ENCODE measurements around the gene RNU6-7. TPM values are rescaled to one million over a fixed set of nuclear protein-coding genes. Genes with fewer than 3 reads are reported as not detected.

The RNU6-7 gene
- total RNA-seq (2014; rRNA removed; shearing (Covaris generic)), result not detected in 2 replicates

DNA sequence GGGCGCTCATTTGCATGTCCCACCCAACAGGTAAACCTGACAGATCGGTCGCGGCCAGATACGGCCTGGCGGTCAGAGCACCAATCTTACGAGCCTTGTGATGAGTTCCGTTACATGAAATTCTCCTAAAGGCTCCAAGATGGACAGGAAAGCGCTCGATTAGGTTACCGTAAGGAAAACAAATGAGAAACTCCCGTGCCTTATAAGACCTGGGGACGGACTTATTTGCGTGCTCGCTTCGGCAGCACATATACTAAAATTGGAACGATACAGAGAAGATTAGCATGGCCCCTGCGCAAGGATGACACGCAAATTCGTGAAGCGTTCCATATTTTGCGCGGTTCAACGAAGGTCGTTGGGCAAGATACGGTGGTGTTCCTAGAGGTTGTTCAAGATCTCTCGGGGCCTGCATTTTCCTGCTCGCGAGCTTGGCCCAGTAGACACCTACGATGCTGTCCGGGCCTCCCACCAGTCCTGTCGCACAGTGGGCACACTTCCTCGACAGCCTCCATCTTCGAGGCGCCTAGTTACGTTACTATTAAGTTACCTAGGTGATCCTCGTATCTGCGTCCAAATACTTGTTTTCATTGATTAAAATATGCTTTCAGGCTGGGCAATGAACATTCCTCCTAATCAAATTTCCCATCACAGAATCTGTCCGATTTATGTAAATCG is at the start of gene RNU6-7:
Gene RNU6-7, plus strand, starts transcription at position 230 of the 675 bp plus-strand sequence.
- peak; percentile 80 for DNase-seq (ENCODE audit: low spot score)

DNA sequence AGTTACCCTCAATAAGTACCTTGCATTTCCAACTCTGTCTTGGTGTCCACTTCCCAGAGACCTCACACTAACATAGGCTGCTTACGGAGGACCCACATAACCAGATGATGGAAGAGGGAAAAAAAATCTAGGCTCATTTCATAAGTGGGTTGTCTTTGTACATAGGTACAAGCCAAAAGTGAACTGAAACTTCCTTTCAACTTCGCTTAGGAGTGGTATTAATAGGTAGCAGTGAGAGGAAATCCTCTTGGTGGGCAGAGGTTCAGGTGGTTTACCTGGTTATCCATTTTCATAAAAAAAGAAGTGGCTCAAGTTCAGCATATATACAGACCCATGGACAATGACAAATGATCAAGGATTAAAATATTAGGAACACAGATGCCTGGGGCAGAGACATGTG is 35.8 kb upstream of the RNU6-7 start:
- in situ Hi-C loops (cut with HindIII; ENCODE audit: low sequenced_read_pairs), result no loop called here
- DNase-seq (ENCODE audit: low spot score), result no peak

More for the DNA sequence above, at the start of gene RNU6-7:
- in situ Hi-C loops (cut with HindIII; ENCODE audit: low sequenced_read_pairs), result no loop called here

DNA sequence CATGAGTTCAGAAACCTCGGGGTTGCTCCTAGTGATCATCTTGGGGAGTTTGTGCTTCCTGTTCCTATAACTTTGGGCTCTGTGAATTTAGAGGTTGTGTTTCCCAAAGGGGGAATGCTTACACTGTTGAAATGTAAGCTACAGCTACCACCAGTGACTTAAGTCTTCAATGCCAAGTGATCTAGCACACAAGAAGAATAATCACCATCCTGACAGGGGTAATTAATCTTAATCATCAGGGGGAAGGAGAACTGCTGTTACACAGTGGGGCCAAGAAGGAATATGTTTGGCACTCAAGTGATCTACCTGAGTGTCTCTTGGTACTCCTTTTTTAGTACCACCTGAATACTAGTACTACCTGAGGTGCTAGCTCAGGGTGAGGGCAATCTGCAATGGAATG is 34.9 kb upstream of the RNU6-7 start:
- no peak for DNase-seq (ENCODE audit: low spot score)
- in situ Hi-C loops (cut with HindIII; ENCODE audit: low sequenced_read_pairs), result no loop called here

DNA sequence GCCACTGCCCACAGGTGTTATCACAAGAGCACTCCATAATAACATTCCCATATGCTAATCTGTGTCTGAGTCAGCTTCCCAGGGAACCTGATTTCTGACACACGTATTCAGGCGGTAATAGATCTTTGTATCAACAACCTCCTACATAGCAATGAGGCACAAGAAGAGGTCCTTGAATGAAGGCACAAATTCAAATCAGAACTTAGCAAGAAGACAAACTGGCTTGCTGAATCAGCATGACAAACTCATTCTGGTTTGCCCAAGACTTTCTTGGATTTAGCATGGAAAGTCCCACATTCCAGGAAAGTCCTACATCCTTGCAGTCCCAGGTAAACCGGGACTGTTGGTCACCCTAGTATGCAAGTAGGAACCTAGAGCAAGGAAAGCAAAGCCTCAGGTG is 33.9 kb upstream of the RNU6-7 start:
- no peak for DNase-seq (ENCODE audit: low spot score)

DNA sequence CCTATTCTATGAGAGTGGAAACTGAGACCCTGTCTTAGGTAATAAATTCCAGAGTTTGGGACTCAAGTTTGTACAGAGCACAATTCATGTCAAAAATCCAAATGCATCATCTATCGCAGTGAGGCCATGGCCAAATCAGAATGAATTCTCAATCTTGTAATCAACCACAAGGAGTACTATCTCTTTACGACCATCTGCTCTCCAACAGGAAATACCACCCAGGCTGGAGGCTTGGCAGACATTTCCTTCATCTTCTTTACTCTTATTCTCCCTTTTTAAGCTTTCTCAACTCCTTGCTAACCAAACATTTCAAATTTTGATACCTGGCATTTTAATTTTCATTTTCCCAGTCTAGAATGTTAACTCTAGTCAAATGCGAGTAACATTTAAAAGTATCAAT is 32.7 kb upstream of the RNU6-7 start:
- in situ Hi-C loops (cut with HindIII; ENCODE audit: low sequenced_read_pairs), result no loop called here
- no peak for DNase-seq (ENCODE audit: low spot score)

More for the DNA sequence above, 33.9 kb upstream of the RNU6-7 start:
- in situ Hi-C loops (cut with HindIII; ENCODE audit: low sequenced_read_pairs), result no loop called here

DNA sequence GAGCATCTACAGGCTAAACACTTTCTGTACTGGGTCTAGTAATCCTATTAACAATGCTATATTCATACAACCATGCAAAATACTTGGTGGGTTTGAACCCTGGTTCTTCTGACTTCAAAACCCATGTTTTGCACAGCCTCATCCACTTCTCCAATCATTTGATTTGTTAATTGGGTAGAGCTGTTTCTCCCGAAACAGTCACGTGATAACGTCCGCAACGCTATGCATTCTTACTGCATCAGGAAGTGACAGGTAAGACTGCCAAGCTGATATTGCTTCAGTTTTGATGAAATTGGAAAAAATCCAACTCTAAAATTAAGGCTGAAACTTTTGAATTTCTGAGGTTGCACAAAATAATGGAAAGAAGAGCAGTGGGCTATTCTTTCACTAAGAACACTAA is 30.4 kb upstream of the RNU6-7 start:
- in situ Hi-C loops (cut with HindIII; ENCODE audit: low sequenced_read_pairs), result no loop called here
- no peak for DNase-seq (ENCODE audit: low spot score)

DNA sequence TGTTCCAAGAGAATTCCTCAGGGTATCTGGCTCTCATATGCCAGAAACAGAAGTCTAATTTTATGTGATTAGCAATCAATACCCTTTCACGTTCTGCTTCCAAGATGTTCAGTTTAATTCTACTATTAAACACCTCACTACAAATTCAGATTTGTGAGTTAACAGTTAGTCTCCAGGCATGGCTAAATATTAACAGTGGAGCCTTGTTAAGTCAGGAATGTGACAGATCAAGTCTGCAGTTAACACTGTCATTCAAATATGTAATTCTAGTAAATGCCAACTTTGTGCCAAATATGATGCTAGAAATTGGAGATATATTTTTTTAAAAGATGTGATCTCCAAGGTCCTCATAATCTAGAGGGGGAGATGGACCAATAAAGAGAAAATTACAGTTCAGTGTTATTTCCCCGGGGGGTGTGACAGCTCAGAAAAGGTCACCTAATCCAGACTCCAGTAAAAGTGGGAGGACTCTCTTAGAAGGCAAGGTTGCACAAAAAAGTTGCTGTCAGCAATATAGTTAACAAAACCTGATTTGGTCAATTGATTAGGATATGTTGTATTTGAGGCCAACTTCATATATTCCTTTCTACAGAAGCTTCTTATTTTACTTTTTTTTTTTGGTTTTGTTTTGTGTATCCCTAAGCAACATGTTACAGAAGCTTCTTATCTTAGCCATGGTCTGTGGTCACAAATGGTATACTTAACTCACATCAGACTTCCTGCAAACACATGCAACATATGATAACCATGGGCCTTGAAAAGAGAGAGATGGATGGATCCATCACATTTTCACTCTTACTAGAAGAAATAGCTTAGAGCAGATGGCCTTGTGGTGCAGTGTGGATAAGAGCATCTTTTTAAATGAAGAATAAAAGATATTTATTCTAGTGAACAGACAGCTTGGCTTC is 18.4 kb upstream of the RNU6-7 start:
- no peak for DNase-seq (ENCODE audit: low spot score)
- in situ Hi-C loops (cut with HindIII; ENCODE audit: low sequenced_read_pairs), result no loop called here

DNA sequence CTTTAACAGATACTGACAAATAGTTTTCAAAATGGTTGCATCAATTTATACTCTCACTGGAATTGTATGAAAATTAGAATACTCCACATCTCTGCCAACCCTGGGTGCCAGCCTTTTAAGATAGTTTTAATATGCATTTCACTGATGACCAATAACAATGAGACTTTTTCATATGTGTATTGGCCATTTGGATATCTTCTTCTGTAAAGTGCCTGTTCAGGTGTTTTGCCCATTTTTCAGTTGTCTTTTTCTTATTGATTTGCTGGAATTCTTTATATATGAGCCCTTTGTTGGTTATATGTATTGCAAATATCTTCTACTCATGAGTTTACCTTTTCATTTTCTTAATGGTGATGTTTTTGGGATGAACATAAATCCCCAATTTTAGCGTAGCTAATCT is 16.7 kb upstream of the RNU6-7 start:
- DNase-seq (ENCODE audit: low spot score), result no peak
- in situ Hi-C loops (cut with HindIII; ENCODE audit: low sequenced_read_pairs), result no loop called here

DNA sequence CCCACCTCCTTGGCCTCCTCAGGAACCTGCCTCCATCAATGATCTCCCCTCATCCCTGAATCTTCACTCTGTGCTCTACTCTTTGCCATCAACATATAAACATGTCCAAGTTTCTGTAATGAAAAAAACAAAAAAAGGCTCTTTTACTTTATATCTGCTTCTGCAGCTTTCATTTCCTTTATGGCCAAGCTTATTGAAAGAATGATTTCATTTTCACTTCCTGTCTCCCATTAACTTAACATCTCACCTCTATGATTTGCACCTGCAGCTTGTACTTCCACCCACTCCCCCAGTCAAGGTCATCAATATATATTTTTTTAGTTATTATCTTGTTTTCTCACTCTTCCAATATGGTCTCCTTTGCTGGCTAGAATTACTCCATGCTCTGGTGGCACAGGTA is 15.6 kb upstream of the RNU6-7 start:
- in situ Hi-C loops (cut with HindIII; ENCODE audit: low sequenced_read_pairs), result no loop called here
- no peak for DNase-seq (ENCODE audit: low spot score)

DNA sequence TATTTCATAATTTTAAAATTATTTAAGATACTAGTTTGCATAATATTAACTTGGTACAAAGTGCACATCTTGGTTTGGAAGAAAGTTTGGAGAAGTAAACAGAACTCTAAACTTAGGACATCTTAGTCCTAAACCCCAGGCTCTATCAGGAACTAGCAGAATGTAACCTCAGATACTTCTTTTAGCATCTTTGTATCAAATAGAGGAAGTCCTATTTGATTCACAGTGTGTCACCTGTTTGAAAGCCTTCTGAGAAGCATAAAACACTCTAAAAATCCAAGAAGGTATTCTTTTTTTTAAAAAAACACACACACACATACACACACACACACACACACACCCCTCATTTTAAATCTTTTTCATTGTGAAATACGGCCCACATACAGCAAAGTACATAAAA is 12.0 kb upstream of the RNU6-7 start:
- no peak for DNase-seq (ENCODE audit: low spot score)
- in situ Hi-C loops (cut with HindIII; ENCODE audit: low sequenced_read_pairs), result no loop called here

DNA sequence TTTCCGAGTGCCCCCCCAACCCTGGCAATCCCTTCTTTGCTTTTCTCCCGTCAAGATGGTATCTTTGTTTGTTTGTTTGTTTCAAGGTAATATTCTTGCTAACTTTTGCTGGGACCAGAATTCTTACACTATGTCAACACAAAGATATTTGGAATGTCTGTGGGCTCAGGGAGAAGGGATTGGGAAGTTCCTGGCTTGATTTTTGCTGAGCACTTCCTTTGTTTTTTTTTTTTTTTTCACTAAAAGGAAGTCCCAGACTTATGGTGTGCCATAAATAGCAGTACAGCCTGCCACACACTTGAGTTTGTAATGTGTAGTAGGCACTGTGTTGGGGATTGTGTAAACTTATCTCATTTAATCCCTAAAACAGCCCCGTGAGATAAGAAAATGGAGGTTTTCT is 11.2 kb upstream of the RNU6-7 start:
- in situ Hi-C loops (cut with HindIII; ENCODE audit: low sequenced_read_pairs), result no loop called here
- DNase-seq (ENCODE audit: low spot score), result no peak

DNA sequence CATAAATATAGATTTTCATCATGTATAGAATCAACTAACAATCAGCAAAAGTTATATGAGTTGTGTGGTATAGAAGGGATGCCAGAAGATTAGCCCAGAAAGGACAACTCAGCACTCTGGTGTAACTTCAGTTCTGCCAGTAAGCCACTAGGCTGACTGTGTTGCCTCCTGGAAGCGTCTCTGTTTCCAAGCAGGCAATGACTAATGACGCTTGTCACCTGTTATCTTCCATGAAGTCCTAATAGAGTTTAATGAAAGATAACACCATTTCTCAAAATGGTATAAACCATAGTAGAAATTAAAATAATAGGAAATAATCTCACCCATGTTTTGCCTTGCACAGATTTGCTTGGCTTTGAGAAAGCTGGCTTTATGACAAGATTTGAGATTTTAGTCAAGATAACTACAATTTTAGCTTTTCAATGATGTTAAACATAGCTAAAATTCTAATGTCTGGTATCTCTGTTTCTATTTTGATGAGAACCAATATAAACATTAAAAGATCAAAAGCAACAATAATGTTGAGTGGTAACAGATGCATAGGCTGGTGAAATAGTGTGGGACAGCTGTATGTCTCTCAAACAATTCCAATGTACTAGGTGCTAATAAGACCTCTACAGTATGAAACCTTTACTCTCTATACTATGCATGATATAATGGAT is 9.0 kb upstream of the RNU6-7 start:
- in situ Hi-C loops (cut with HindIII; ENCODE audit: low sequenced_read_pairs), result no loop called here
- no peak for DNase-seq (ENCODE audit: low spot score)

DNA sequence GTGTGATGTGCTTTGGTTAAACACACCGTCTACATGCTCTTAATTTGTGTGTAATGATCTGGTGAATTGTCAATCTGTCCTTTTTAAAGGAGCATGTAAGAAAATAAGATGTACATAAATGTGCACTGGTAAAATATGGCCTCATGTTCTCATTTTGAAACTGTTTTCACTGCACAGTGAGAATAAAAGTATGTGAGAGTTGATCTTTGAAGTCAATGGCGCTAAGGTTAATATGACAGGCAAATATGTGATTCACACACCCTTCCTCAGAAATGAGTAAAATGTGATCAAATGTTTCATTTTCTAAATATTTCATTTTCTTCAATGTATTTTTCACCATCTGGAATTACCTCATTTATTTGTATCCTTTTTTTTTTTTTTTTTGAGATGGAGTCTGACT is 8.3 kb upstream of the RNU6-7 start:
- no peak for DNase-seq (ENCODE audit: low spot score)
- in situ Hi-C loops (cut with HindIII; ENCODE audit: low sequenced_read_pairs), result no loop called here

DNA sequence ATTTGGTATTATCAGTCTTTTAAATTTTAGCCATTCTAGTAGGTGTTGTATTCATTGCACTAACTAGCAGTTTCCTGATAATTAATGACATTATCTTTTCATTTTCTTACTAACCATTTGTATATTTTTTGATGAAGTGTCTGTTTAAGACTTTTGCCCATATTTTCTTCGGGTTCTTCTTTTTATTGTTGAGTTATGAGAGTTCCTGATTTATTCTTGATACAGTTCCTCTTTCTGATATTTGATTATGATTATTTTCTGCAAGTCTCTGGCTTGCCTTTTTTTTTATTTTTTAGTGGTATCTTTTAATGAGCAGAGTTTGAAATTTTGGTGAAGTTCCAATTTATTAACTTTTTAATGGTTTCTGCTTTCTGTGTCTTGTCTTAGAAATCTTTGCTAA is 6.2 kb upstream of the RNU6-7 start:
- DNase-seq (ENCODE audit: low spot score), result no peak
- in situ Hi-C loops (cut with HindIII; ENCODE audit: low sequenced_read_pairs), result no loop called here

DNA sequence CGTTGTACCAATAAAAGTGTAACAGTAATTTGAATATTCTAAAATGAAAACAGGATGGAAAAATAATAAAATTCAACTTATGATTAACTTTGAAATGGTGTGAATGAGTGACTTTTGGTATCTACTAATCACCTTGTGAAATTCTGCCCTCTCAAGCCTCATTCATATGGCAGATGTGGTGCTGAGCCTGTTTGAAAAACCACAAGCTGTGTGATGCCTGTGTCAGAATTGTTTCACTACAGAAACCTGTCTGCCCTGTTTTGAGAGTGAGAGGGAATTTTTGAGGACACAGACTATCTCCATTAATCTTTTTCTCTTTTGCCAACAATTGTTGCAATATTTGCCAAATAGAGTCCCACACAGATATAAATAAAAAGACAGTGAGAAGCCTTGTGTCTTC is 3.9 kb upstream of the RNU6-7 start:
- no peak for DNase-seq (ENCODE audit: low spot score)
- in situ Hi-C loops (cut with HindIII; ENCODE audit: low sequenced_read_pairs), result no loop called here

DNA sequence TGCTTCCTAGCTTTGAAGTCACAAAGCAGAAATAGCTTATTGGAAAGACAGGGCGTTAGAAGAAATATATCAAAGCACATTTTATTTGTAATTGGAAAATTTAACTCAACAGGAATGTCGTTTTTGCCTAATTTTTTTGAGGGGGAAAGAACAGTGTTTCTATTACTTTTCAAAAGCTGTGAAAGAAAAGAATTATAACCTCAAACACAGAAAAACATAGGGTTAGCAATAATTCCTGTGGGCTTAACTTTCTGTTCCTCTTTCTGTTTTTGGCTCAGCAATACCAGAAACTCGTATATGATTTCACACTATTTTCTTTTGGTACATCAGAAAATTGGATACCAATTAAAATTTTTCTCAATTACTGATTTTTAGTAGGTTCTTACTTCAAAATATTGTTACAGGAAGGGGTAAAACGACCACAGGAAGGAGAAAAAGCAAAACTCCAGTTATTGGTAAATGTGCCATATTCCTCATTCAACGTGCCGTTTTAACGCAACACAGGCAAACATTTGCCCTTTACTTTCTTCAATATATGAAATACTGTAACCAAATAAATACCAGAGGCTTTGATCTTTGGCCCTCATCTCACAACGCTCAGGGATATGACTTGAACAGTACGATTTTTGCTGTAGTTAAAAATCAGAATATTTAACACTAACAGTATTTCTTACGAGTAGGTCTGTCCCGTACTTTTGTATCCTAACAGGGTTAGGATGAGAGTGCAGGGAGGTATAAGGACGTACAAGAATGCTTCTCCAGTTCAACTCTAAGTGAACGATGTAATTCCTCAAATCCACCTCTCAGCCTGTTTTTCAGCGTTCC is 1.3 kb upstream of the RNU6-7 start:
- DNase-seq (ENCODE audit: low spot score), result peak; percentile 16
- in situ Hi-C loops (cut with HindIII; ENCODE audit: low sequenced_read_pairs), result no loop called here

DNA sequence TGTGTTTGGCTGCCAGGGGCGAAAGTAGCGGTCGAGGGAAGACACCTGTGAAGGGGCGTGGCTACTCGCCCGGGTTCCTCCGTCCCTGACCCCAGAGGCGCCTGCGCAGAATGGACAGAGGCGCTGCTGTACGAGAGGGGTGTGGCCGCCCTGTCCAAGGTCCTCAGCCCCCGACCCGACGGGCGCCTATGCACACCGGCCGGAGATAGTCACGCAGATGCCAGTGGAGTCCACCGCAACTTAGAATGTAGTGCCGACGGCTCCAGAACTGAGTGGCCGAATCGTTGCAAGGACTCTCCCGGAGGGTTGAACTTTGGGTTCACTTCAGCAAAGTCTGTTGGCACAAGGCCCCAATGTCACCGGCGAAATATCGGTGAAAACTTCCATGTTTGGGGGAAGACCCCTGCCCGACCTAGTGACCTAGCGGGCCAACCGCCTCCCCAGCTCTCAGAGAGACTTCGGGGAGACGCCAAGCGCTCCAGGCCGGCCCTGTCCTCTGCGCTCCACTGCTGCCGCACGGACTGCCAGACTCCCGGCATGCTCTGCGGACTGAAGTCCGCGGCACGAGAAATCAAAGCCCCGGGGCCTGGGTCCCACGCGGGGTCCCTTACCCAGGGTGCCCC is 541 bp upstream of the RNU6-7 start:
- in situ Hi-C loops (cut with HindIII; ENCODE audit: low sequenced_read_pairs), result no loop called here
- DNase-seq (ENCODE audit: low spot score), result peak; percentile 89

DNA sequence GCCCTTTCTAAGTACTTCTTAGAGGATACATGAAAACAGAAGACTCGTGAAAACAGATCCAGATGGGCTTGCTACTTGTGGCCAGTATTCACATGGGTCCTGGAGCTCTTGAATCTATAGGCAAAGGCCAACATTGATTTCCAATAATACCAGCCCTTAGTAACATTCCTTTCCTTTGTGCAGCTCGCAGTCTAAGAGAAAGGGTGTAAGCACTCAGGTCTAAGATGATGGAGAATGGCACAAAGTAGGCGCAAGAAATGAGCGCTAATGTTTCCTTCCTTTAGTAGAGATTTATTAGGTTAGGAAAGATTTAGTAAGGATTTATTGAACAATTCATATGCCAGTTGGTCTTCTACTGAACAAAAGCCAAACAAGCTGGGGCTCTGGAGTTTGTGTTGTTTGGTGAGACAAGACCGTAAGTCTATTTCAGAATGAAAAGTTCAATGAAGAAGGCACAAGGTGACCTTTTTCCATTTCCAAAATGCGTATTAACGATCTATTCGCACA is 699 bp downstream of the RNU6-7 start:
- in situ Hi-C loops (cut with HindIII; ENCODE audit: low sequenced_read_pairs), result no loop called here
- peak; percentile 70 for DNase-seq (ENCODE audit: low spot score)
